Measurements from ENCODE around the gene PCNP.
"Not testable (repeated sequence)": the region's sequence is repeated elsewhere in the genome, so short reads cannot be mapped to it uniquely, and the experiment has no call there.

DNA sequence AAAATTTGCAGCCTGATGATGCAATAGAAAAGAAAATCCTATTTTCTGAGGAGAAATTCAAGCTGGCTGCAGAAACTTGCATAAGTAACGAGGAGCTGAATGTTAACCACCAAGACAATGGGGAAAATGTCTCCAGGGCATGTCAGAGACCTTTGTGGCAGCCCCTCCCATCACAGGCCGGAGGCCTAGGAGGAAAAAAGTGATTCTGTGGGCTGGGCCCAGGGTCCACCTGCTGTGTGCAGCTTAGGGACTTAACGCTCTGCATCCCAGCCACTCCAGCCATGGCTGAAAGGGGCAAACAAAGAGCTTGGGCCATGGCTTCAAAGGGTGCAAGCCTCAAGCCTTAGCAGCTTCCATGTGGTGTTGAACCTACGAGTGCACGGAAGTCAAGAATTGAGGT lies 20.6 kb upstream of the PCNP start:
- TF ChIP-seq, protein P1, sequence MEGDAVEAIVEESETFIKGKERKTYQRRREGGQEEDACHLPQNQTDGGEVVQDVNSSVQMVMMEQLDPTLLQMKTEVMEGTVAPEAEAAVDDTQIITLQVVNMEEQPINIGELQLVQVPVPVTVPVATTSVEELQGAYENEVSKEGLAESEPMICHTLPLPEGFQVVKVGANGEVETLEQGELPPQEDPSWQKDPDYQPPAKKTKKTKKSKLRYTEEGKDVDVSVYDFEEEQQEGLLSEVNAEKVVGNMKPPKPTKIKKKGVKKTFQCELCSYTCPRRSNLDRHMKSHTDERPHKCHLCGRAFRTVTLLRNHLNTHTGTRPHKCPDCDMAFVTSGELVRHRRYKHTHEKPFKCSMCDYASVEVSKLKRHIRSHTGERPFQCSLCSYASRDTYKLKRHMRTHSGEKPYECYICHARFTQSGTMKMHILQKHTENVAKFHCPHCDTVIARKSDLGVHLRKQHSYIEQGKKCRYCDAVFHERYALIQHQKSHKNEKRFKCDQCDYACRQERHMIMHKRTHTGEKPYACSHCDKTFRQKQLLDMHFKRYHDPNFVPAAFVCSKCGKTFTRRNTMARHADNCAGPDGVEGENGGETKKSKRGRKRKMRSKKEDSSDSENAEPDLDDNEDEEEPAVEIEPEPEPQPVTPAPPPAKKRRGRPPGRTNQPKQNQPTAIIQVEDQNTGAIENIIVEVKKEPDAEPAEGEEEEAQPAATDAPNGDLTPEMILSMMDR (conservative IDR thresholded peaks at IDR 0.05 in 1 of 2, IDR thresholded peaks at IDR 0.05 in 1 of 2; ENCODE audit: low read depth in 1 of 2, low read length in 2 of 2) = not testable (repeated sequence)
- not testable (repeated sequence) for TF ChIP-seq EZH2 (IDR thresholded peaks at IDR 0.05; ENCODE audit: low read length, missing control alignments)
